Limb (tissue), 2 donors: ENCODE measurements around the gene ARHGAP18.
A peak's percentile ranks its signal among the peaks of the same experiment; 100 is the strongest.

Experiments used
- DNase-seq, 2 donors: peaks; one replicate each; pipeline ENCODE4 v3.0.0-alpha.2; 2016; ENCODE audit errors: extremely low spot score in 2 of 2

ARHGAP18 gene

GRCh38 chr6:129615496-129615895, 94.5 kb downstream of the ARHGAP18 start:
- DNase-seq = no peak

DNA sequence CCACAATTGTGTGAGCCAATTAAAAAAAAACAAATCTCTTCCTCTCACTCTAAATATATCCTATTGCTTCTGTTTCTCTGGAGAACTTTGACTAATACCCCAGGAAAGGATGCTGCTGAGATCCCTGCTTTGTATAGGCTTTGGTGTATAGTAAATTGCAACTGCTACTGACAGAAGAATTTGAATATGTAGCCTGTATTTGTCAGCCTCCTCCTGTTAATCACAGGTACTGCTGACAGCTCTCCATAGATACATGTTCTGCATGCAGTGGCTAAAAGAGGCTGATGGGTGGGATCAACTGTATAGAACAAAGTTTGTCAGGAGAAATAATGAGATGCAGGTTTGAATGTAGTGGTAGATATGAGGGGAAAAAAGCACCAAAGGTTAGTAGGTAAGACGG, 95.0 kb downstream of the ARHGAP18 start:
- DNase-seq = no peak

GRCh38 chr6:129614464-129614863, 95.5 kb downstream of the ARHGAP18 start:
- DNase-seq = no peak

GRCh38 chr6:129612440-129612839, 97.5 kb downstream of the ARHGAP18 start:
- DNase-seq = no peak

DNA sequence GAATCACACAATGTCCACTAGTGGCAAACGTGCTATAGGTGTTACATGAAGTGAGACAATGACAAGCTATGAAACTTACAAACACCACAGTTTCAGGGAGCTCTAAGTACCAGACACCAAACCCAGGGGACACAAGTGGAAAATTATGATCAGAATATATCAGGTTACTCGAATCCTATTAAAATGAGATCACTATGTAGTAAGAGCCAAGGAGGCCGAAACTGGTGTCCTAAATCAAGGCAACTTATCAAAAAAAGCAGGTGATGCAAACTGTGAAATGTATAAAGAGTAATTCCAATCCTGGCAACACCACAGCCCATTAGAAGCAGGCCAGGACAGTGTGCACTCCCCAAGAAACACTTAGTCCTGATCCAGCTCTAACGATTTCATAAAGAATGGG, 100.3 kb downstream of the ARHGAP18 start:
- DNase-seq = peak in 1 of 2 donors; percentile 34

DNA sequence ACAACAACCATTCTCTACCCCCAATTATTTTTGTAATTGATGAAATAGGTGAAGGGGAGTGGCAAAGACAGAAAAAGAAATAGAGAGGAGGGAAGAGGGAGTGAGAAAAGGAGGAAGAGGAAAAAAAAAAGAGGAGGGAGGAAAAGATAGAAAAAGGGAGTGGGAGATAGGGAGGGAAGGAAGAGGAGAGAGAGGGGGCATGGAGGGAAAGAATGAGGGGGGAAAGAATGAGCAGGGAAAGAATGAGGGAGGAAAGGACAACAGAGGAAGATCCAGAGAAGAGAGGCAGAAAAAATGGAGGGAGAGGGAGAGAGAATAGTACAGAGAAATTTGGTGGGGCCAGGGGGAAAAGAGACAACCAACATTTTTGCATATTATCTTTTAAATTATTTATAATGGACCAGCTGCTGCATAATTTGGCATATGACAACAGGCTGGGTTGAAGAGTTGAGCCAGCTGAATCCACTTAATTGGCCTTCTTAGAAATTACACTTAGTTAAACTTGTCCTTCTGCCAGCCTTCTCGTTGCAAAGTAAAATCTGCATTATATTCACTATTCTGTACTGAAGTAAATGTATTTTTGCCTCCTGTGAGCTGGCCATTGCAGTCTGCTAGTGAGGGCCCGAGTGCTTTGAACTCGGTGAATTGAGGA, 101.0 kb downstream of the ARHGAP18 start:
- DNase-seq = no peak

GRCh38 chr6:129607581-129608186, 102.3 kb downstream of the ARHGAP18 start:
- no peak for DNase-seq

GRCh38 chr6:129606664-129607063, 103.3 kb downstream of the ARHGAP18 start:
- DNase-seq = no peak

DNA sequence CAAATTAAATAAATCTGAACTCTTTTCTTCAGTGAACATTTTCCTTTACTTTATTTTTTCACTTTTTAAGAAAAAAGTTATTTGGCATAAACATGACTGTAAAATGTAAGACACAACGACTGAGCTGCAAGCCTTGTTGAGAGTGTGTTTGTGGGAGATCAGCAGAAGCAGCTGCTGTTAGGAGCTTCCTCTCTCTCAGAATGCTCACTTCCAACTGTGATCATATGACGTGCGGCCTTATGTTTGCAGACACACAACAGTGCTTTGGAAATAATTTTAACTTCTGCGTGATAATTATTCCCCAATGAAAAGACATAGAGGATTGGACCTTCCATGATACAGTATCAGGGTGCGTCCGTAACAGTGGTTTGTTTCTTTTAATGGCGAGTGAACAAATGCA, 104.0 kb downstream of the ARHGAP18 start:
- DNase-seq = no peak

DNA sequence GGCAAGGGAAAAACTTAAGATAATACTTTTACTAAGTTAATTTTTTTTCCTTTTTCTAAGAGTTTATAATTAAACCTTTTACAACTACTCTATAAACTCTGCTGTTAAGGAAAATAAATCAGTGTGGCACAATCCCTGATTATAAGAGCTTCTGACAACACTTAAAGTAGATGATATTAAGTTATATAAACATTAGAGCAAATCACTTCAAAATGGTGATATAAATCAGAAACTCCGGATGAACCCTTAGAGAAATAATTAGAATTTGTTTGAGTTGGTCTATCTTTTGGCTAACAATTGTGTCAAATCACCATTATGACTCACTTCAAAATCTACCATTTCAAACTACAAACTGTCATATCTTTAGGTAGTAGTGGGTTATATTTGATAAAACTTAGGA, 104.9 kb downstream of the ARHGAP18 start:
- DNase-seq = no peak

DNA sequence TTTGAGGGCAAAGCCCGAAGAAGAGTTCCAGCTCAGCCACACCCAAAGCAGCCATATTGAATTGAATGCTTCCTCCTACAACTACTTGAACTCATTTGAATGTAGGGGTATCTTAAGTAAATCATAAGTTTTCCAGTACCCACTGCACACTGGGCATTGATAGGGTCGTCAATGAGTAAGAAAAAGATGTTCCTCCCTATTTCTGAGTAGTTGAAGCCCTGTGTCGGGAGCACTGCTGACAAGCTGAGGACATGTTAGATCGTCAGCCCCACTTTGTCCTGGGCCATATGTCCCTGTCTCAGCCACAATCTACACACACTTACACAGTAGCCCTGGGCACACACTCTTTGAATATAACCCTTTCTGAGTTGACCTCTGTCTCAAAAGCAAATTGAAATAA, 105.7 kb downstream of the ARHGAP18 start:
- DNase-seq = no peak

DNA sequence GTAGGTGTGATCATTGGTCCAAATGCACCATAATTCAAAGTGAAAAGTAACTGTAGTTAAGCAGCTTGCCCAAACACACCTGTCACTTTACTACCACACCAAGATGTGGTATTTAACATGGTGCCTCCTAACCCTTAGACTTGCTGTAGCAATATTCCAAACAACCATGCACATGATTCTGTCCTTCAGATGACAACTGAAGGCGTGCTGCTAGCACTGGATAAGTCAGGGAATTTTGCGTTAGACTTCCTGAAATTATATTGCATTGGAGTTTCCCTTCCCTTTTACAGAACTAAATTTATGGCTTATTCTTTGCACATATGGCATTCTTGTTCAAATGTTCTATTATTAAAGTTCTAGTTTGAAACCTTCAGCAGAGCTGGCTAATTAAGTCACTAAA, 106.2 kb downstream of the ARHGAP18 start:
- no peak for DNase-seq

- DNase-seq = no peak
Observed at GRCh38 chr6:129601323-129601722, 108.7 kb downstream of the ARHGAP18 start.

DNA sequence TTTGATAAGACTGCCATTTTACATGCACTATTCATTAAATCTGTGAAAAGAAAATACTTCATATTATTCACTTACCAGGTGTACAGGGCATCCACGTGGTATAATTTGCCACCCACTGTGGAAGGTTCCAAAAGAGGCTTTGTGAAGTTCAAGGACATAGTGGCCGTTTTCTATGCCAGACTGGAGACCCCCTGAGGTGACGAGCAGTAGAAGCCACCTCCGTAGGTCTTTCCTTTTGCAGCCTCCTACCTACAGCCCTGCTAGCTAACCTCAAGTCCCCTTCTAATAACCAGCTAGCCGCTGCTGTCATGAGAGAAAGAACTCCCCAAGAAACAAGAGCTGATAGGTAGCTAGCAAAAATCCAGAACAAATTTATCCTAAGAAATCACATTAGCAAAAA, 110.5 kb downstream of the ARHGAP18 start:
- no peak for DNase-seq

GRCh38 chr6:129598244-129599187, 111.5 kb downstream of the ARHGAP18 start:
- DNase-seq = peak in 1 of 2 donors; percentile 85

- no peak for DNase-seq
Observed at GRCh38 chr6:129597023-129597713, 112.8 kb downstream of the ARHGAP18 start.

GRCh38 chr6:129596522-129596921, 113.5 kb downstream of the ARHGAP18 start:
- DNase-seq = no peak

GRCh38 chr6:129593233-129593564, 116.8 kb downstream of the ARHGAP18 start:
- no peak for DNase-seq

DNA sequence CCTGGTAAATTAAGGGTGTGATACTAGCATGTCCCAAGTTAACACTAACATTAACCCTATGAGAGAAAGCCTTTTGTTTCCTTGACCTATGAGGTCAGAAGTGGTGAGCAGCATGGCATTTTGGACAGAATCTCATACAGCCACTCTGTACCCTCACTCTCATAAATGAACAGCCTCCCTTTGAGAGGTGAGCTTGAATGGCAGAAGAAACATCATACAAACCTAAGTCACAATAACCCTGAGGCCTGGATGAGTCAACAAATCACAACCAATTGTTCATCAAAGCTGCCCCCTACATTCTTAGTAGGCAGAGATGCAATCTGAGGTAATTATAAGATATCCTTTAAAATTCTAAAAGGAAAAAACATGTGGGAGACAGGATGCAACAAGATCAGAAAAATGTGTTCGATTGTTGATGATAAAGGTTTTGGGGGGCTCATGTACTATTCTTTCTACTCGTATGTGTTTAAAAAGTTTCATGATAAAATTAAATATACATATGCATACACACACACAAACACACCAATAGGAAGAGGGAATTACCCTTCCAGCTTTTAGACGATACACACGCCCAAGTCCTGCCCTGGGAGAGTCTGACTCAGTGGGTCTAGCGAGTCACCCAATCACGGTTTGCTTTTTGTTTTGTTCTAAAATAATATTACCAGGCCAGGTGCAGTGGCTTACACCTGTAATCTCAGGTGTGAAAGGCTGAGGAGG, 117.3 kb downstream of the ARHGAP18 start:
- DNase-seq = no peak

DNA sequence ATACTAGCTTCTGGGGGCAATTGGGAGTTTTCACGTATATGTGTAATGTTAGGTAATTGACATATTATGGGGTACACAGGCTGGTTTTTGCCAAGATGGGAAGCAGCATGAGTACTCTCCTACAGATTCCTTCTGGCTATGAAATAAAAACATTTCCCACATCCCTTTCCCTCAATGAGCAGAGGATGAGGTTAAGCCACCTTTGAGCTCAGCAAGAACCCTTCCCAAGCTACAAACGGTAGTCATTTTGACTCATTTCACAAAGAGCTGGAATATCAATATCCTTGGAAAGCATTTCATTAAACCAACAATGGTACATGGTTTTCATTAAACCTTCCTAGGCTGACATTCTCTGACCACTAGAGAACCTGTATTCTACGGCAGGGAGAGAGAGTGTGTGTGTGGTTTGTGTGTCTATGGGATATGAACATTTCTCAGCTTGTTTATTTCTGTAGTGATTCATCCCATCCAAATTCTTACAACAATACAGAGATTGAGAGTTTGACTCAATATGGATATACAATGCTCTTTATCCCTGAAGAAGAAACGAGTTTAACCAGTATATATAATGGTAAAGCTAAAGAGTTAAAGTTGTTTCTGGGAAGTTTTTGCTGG, 119.5 kb downstream of the ARHGAP18 start:
- no peak for DNase-seq

DNA sequence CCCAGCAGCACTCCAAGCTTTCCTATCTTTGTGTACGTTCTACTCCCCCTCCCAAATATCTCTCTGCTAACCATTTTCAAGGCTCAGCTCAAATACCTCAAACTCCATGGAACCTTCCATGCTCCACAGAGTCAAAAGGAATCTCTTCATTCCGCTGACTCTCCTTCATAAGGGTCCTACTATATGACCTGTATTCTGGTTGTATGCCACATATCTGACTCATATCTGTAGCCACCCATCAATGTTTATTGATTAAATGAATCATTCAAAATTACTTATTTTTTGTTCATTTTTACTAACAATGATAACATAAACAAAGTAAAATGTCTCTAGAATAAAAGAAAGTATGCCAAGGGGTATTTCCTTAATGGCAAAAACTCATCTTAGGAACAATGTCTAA, 123.2 kb downstream of the ARHGAP18 start:
- no peak for DNase-seq
